HEK293 (cell line): ENCODE results near the gene ADCY6.
A peak's percentile ranks its signal among the peaks of the same experiment; 100 is the strongest.

Experiments
- HOXA7 ChIP-seq: sonication (generic); formaldehyde crosslinking; IDR thresholded peaks from 2 replicates; pipeline ENCODE4 v1.8.1; 2022; ENCODE audit warnings: missing genetic modification reagents, borderline replicate concordance
- KLF10 ChIP-seq: fragments of 450-650 bp; IDR thresholded peaks from 2 replicates; pipeline ENCODE4 v1.5.1; 2018; ENCODE audit warnings: missing biosample characterization, mild to moderate bottlenecking, missing genetic modification characterization
- SCRT1 ChIP-seq: fragments of 450-650 bp; formaldehyde crosslinking; IDR thresholded peaks from 2 replicates; pipeline ENCODE4 v1.5.1; 2016; ENCODE audit warnings: missing biosample characterization, missing genetic modification characterization, borderline replicate concordance
- SP2 ChIP-seq: fragments of 450-650 bp; formaldehyde crosslinking; IDR thresholded peaks from 2 replicates; pipeline ENCODE4 v1.5.1; 2016; ENCODE audit warnings: missing biosample characterization, missing genetic modification characterization
- TCF7L2 ChIP-seq: IDR thresholded peaks from 2 replicates; pipeline ENCODE4 v1.6.1; 2011; ENCODE audit warnings: low read depth, mild to moderate bottlenecking, inconsistent platforms, low read length, moderate library complexity, borderline replicate concordance
- ZBTB21 ChIP-seq: fragments of 450-650 bp; formaldehyde crosslinking; IDR thresholded peaks from 2 replicates; pipeline ENCODE4 v1.5.1; 2017; ENCODE audit warnings: missing biosample characterization, missing genetic modification characterization
- ZFP3 ChIP-seq: fragments of 450-650 bp; formaldehyde crosslinking; IDR thresholded peaks from 2 replicates; pipeline ENCODE4 v1.5.1; 2016; ENCODE audit warnings: low read depth, missing biosample characterization, missing genetic modification characterization
- ZNF114 ChIP-seq: fragments of 450-650 bp; formaldehyde crosslinking; IDR thresholded peaks from 2 replicates; pipeline ENCODE4 v1.5.0; 2017; ENCODE audit warnings: missing biosample characterization, missing genetic modification characterization
- ZNF121 ChIP-seq: fragments of 450-650 bp; formaldehyde crosslinking; IDR thresholded peaks from 2 replicates; pipeline ENCODE4 v1.5.1; 2016; ENCODE audit warnings: missing biosample characterization, missing genetic modification characterization
- ZNF2 ChIP-seq: fragments of 450-650 bp; formaldehyde crosslinking; IDR thresholded peaks from 2 replicates; pipeline ENCODE4 v1.5.1; 2016; ENCODE audit warnings: missing biosample characterization, missing genetic modification characterization
- ZNF335 ChIP-seq: fragments of 450-650 bp; formaldehyde crosslinking; conservative IDR thresholded peaks from 2 replicates; pipeline ENCODE4 v1.5.1; 2016; ENCODE audit warnings: missing biosample characterization, missing genetic modification characterization
- ZNF423 ChIP-seq: fragments of 450-650 bp; formaldehyde crosslinking; IDR thresholded peaks from 2 replicates; pipeline ENCODE4 v1.5.1; 2016; ENCODE audit warnings: missing biosample characterization, missing genetic modification characterization
- ZNF510 ChIP-seq: fragments of 450-650 bp; formaldehyde crosslinking; IDR thresholded peaks from 2 replicates; pipeline ENCODE4 v1.5.1; 2018; ENCODE audit warnings: mild to moderate bottlenecking, missing genetic modification characterization, missing biosample characterization; ENCODE audit not compliant: insufficient replicate concordance
- ZNF558 ChIP-seq: fragments of 450-650 bp; formaldehyde crosslinking; IDR thresholded peaks from 2 replicates; pipeline ENCODE4 v1.5.1; 2016; ENCODE audit warnings: missing biosample characterization, missing genetic modification characterization
- ZNF623 ChIP-seq: fragments of 450-650 bp; formaldehyde crosslinking; IDR thresholded peaks from 2 replicates; pipeline ENCODE4 v1.5.1; 2016; ENCODE audit warnings: missing biosample characterization, missing genetic modification characterization
- ZNF624 ChIP-seq: fragments of 450-650 bp; formaldehyde crosslinking; IDR thresholded peaks from 2 replicates; pipeline ENCODE4 v1.5.1; 2017; ENCODE audit warnings: missing biosample characterization, missing genetic modification characterization
- ZNF76 ChIP-seq: fragments of 450-650 bp; formaldehyde crosslinking; IDR thresholded peaks from 2 replicates; pipeline ENCODE4; 2016; ENCODE audit warnings: low read depth, missing biosample characterization, missing genetic modification characterization, borderline replicate concordance
- TF ChIP-seq, protein P1 (sequence below): fragments of 450-650 bp; formaldehyde crosslinking; IDR thresholded peaks from 2 replicates; pipeline ENCODE4 v1.5.1; 2016; ENCODE audit warnings: missing biosample characterization, missing genetic modification characterization
- TF ChIP-seq, protein P2 (sequence below): fragments of 450-650 bp; formaldehyde crosslinking; IDR thresholded peaks from 2 replicates; pipeline ENCODE4 v1.5.1; 2017; ENCODE audit warnings: missing biosample characterization, missing genetic modification characterization
- TF ChIP-seq, protein P3 (sequence below): fragments of 450-650 bp; formaldehyde crosslinking; IDR thresholded peaks from 2 replicates; pipeline ENCODE4 v1.5.1; 2017; ENCODE audit warnings: missing biosample characterization, missing genetic modification characterization
- TF ChIP-seq, protein P4 (sequence below): fragments of 450-650 bp; formaldehyde crosslinking; IDR thresholded peaks from 2 replicates; pipeline ENCODE4 v1.5.1; 2016; ENCODE audit warnings: missing biosample characterization, missing genetic modification characterization
- TF ChIP-seq, protein P5 (sequence below): fragments of 450-650 bp; formaldehyde crosslinking; IDR thresholded peaks from 2 replicates; pipeline ENCODE4 v1.5.0; 2017; ENCODE audit warnings: missing biosample characterization, missing genetic modification characterization, borderline replicate concordance
- TF ChIP-seq, protein P6 (sequence below): fragments of 450-650 bp; formaldehyde crosslinking; IDR thresholded peaks from 2 replicates; pipeline ENCODE4 v1.5.1; 2016; ENCODE audit warnings: missing biosample characterization, missing genetic modification characterization
- TF ChIP-seq, protein P7 (sequence below): fragments of 450-650 bp; IDR thresholded peaks from 2 replicates; pipeline ENCODE4 v1.5.1; 2018; ENCODE audit warnings: missing biosample characterization, missing genetic modification characterization

Gene ADCY6

DNA sequence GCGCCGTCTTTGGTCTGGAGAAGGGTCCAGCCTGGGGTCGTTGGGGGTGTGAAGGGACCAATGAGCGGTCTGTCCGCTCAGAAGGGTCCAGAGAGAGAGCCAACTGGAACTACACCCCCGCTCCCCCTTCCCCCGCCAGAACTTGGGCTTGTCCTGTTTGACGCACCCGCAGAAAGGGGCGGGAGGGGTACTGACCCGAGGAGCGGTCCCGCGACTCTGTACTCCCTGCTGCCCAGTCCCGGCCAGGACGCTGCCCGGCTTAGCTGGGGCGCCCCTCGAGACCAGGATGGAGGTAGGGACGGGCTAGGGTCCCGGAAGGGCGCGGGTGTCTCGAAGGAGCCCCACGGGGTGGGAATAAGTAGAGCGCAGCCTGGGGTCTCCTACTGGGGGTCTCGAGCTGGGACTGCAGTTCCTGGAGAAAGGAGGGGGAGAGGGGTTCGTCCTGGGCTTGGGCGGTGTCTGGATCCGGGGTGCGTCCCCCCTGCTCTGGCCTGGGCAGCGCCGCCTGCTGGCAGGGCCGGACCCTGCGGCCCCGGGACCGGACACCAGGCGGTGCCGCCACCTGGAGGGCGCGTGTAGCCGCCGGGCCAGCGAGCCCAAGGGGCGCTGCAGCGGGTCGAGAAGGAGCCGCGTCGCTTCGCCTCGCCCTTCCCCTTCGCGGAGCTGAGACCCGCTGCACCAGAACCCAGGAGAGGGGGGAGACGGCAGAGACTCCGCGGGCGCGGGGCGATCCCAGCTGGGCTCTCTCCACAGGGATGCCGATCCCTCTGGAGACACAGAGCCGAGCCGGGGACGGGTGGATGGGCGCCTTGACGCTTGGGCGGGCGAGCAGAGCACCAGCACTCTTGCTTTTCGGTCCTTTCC is 25.6 kb upstream of the ADCY6 start (continued):
- TF ChIP-seq, protein P1, sequence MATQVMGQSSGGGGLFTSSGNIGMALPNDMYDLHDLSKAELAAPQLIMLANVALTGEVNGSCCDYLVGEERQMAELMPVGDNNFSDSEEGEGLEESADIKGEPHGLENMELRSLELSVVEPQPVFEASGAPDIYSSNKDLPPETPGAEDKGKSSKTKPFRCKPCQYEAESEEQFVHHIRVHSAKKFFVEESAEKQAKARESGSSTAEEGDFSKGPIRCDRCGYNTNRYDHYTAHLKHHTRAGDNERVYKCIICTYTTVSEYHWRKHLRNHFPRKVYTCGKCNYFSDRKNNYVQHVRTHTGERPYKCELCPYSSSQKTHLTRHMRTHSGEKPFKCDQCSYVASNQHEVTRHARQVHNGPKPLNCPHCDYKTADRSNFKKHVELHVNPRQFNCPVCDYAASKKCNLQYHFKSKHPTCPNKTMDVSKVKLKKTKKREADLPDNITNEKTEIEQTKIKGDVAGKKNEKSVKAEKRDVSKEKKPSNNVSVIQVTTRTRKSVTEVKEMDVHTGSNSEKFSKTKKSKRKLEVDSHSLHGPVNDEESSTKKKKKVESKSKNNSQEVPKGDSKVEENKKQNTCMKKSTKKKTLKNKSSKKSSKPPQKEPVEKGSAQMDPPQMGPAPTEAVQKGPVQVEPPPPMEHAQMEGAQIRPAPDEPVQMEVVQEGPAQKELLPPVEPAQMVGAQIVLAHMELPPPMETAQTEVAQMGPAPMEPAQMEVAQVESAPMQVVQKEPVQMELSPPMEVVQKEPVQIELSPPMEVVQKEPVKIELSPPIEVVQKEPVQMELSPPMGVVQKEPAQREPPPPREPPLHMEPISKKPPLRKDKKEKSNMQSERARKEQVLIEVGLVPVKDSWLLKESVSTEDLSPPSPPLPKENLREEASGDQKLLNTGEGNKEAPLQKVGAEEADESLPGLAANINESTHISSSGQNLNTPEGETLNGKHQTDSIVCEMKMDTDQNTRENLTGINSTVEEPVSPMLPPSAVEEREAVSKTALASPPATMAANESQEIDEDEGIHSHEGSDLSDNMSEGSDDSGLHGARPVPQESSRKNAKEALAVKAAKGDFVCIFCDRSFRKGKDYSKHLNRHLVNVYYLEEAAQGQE (tag by site-specific recombination): no peak
- TF ChIP-seq ZNF121 (tag by site-specific recombination) (no peak), ZNF623 (tag by site-specific recombination) (no peak), TCF7L2 (no peak), SP2 (tag by site-specific recombination) (no peak), ZNF423 (tag by site-specific recombination) (peak; percentile 92), ZNF2 (tag by site-specific recombination) (0 out of 2 replicates have a peak, but pooled peaks have one; percentile 18), ZNF624 (no peak), SCRT1 (no peak), ZNF510 (tag by site-specific recombination) (no peak), KLF10 (tag by site-specific recombination) (peak; percentile 71), ZNF114 (tag by site-specific recombination) (no peak), ZNF76 (tag by site-specific recombination) (peak; percentile 46; the same call in 1 of the 2 replicates), ZNF335 (no peak; the same call in 1 of the 2 replicates), ZNF558 (tag by site-specific recombination) (no peak), ZFP3 (tag by site-specific recombination) (no peak), HOXA7 (CRISPR knock-in tag) (no peak), ZBTB21 (tag by site-specific recombination) (no peak)
- TF ChIP-seq, protein P2, sequence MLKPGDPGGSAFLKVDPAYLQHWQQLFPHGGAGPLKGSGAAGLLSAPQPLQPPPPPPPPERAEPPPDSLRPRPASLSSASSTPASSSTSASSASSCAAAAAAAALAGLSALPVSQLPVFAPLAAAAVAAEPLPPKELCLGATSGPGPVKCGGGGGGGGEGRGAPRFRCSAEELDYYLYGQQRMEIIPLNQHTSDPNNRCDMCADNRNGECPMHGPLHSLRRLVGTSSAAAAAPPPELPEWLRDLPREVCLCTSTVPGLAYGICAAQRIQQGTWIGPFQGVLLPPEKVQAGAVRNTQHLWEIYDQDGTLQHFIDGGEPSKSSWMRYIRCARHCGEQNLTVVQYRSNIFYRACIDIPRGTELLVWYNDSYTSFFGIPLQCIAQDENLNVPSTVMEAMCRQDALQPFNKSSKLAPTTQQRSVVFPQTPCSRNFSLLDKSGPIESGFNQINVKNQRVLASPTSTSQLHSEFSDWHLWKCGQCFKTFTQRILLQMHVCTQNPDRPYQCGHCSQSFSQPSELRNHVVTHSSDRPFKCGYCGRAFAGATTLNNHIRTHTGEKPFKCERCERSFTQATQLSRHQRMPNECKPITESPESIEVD (tag by site-specific recombination): no peak
- TF ChIP-seq, protein P3, sequence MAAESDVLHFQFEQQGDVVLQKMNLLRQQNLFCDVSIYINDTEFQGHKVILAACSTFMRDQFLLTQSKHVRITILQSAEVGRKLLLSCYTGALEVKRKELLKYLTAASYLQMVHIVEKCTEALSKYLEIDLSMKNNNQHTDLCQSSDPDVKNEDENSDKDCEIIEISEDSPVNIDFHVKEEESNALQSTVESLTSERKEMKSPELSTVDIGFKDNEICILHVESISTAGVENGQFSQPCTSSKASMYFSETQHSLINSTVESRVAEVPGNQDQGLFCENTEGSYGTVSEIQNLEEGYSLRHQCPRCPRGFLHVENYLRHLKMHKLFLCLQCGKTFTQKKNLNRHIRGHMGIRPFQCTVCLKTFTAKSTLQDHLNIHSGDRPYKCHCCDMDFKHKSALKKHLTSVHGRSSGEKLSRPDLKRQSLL (tag by site-specific recombination): peak; percentile 1; the same call in 1 of the 2 replicates
- TF ChIP-seq, protein P4, sequence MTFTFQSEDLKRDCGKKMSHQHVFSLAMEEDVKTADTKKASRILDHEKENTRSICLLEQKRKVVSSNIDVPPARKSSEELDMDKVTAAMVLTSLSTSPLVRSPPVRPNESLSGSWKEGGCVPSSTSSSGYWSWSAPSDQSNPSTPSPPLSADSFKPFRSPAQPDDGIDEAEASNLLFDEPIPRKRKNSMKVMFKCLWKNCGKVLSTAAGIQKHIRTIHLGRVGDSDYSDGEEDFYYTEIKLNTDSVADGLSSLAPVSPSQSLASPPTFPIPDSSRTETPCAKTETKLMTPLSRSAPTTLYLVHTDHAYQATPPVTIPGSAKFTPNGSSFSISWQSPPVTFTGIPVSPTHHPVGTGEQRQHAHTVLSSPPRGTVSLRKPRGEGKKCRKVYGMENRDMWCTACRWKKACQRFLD (tag by site-specific recombination): no peak
- TF ChIP-seq, protein P5, sequence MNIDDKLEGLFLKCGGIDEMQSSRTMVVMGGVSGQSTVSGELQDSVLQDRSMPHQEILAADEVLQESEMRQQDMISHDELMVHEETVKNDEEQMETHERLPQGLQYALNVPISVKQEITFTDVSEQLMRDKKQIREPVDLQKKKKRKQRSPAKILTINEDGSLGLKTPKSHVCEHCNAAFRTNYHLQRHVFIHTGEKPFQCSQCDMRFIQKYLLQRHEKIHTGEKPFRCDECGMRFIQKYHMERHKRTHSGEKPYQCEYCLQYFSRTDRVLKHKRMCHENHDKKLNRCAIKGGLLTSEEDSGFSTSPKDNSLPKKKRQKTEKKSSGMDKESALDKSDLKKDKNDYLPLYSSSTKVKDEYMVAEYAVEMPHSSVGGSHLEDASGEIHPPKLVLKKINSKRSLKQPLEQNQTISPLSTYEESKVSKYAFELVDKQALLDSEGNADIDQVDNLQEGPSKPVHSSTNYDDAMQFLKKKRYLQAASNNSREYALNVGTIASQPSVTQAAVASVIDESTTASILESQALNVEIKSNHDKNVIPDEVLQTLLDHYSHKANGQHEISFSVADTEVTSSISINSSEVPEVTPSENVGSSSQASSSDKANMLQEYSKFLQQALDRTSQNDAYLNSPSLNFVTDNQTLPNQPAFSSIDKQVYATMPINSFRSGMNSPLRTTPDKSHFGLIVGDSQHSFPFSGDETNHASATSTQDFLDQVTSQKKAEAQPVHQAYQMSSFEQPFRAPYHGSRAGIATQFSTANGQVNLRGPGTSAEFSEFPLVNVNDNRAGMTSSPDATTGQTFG (tag by site-specific recombination): no peak
- TF ChIP-seq, protein P6, sequence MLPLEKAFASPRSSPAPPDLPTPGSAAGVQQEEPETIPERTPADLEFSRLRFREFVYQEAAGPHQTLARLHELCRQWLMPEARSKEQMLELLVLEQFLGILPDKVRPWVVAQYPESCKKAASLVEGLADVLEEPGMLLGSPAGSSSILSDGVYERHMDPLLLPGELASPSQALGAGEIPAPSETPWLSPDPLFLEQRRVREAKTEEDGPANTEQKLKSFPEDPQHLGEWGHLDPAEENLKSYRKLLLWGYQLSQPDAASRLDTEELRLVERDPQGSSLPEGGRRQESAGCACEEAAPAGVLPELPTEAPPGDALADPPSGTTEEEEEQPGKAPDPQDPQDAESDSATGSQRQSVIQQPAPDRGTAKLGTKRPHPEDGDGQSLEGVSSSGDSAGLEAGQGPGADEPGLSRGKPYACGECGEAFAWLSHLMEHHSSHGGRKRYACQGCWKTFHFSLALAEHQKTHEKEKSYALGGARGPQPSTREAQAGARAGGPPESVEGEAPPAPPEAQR (tag by site-specific recombination): no peak
- TF ChIP-seq, protein P7, sequence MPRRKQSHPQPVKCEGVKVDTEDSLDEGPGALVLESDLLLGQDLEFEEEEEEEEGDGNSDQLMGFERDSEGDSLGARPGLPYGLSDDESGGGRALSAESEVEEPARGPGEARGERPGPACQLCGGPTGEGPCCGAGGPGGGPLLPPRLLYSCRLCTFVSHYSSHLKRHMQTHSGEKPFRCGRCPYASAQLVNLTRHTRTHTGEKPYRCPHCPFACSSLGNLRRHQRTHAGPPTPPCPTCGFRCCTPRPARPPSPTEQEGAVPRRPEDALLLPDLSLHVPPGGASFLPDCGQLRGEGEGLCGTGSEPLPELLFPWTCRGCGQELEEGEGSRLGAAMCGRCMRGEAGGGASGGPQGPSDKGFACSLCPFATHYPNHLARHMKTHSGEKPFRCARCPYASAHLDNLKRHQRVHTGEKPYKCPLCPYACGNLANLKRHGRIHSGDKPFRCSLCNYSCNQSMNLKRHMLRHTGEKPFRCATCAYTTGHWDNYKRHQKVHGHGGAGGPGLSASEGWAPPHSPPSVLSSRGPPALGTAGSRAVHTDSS (tag by site-specific recombination): peak; percentile 8; the same call in 1 of the 2 replicates
